Endothelial cell of umbilical vein (primary cell): ENCODE results near the gene CPA4. TPM values are rescaled to one million over a fixed set of nuclear protein-coding genes. Genes with fewer than 3 reads are reported as not detected.

ENCODE experiments used
- BruUV-seq: library from RNA; stranded (reverse); fragments of 400-500 nt; replicated peaks from 2 replicates; lab custom pipeline; 2021; lab: Mats Ljungman, UMichigan
- CTCF ChIA-PET: fragments of 300-600, 350-600 bp; sonication (Branson Sonifier 250); formaldehyde crosslinking; loops from one replicate; lab custom pipeline; 2021; ENCODE audit warnings: antibody characterized with exemption, inconsistent platforms; lab: Charles Lee
- POLR2A ChIA-PET: fragments of 300-600, 350-600 bp; sonication (Branson Sonifier 250); formaldehyde crosslinking; loops from one replicate; lab custom pipeline; 2021; ENCODE audit warnings: antibody characterized with exemption, inconsistent platforms; lab: Charles Lee
- DNase-seq: peaks from one replicate; pipeline ENCODE4 v3.0.0-alpha.2; 2011; ENCODE audit warnings: low read depth, low spot score
- FAIRE-seq: peaks from 2 replicates; lab custom pipeline; 2011; peaks lifted over from hg19 to GRCh38; lab: Jason Lieb, UNC
- H2AFZ ChIP-seq: 2 replicates; pipeline ENCODE4 v1.6.0; 2012; ENCODE audit warnings: low read depth, low read length, control low read depth, inconsistent platforms
- H3K27ac ChIP-seq: 2 replicates; pipeline ENCODE4 v1.5.1; 2011; ENCODE audit warnings: low read depth, mild to moderate bottlenecking, control low read depth, low read length, moderate library complexity; ENCODE audit not compliant: insufficient read depth
- H3K27me3 ChIP-seq, 2 experiments: 2 replicates each; pipeline versions ENCODE4 v1.6.0 to v1.6.1; 2011; ENCODE audit warnings: low read length in 2 of 2, mixed read lengths in 1 of 2; ENCODE audit not compliant: control insufficient read depth in 2 of 2, insufficient read depth in 2 of 2
- H3K36me3 ChIP-seq, 2 experiments: 2 replicates in 1 of 2; 3 replicates in 1 of 2; pipeline ENCODE4 v1.5.1; 2011; ENCODE audit warnings: low read length in 2 of 2, mild to moderate bottlenecking in 1 of 2, moderate library complexity in 1 of 2; ENCODE audit not compliant: control insufficient read depth in 2 of 2, insufficient read depth in 2 of 2; ENCODE audit errors: extremely low read depth in 1 of 2
- H3K4me1 ChIP-seq: 3 replicates; pipeline ENCODE4 v1.5.1; 2011; ENCODE audit warnings: mild to moderate bottlenecking, low read length; ENCODE audit not compliant: control insufficient read depth, insufficient read depth; ENCODE audit errors: extremely low read depth
- H3K4me2 ChIP-seq: 2 replicates; pipeline ENCODE4 v1.6.1; 2011; ENCODE audit warnings: low read length, control low read depth, mixed read lengths; ENCODE audit not compliant: insufficient read depth
- H3K4me3 ChIP-seq, 3 experiments: fragments of 200-600 bp in 1 of 3; sonication (generic), shearing (Covaris generic) in 1 of 3; replicated peaks in 1 of 3; 2 replicates each; pipeline ENCODE4 v1.5.1; 2011 to 2016; ENCODE audit warnings: control low read depth in 3 of 3, low read length in 3 of 3, mild to moderate bottlenecking in 2 of 3, inconsistent platforms in 1 of 3, low read depth in 1 of 3, moderate library complexity in 1 of 3; ENCODE audit not compliant: insufficient read depth in 1 of 3
- H3K79me2 ChIP-seq: 2 replicates; pipeline ENCODE4 v1.6.0; 2012; ENCODE audit warnings: low read length, inconsistent platforms; ENCODE audit not compliant: control insufficient read depth, insufficient read depth
- H3K9ac ChIP-seq: replicated peaks from 2 replicates; pipeline ENCODE3; 2011; ENCODE audit warnings: low read length, control low read depth; ENCODE audit not compliant: insufficient read depth; ENCODE audit errors: extremely low read depth
- H3K9me1 ChIP-seq: replicated peaks from 3 replicates; pipeline ENCODE4 v1.6.0; 2011; ENCODE audit warnings: mild to moderate bottlenecking, low read length; ENCODE audit not compliant: control insufficient read depth, insufficient read depth; ENCODE audit errors: extremely low read depth
- H3K9me3 ChIP-seq: replicated peaks from 2 replicates; pipeline ENCODE4 v1.5.1; 2012; ENCODE audit warnings: low read length, inconsistent platforms; ENCODE audit not compliant: control insufficient read depth, insufficient read depth
- H4K20me1 ChIP-seq: replicated peaks from 2 replicates; pipeline ENCODE3; 2011; ENCODE audit warnings: mild to moderate bottlenecking, low read length; ENCODE audit not compliant: control insufficient read depth, insufficient read depth; ENCODE audit errors: extremely low read depth
- CTCF ChIP-seq, 2 donors: IDR thresholded peaks; 1 replicate in 1 of 2; 2 replicates in 1 of 2; pipeline ENCODE4 v1.5.1; 2011; ENCODE audit warnings: low read length in 2 of 2, mild to moderate bottlenecking in 2 of 2, moderate library complexity in 2 of 2, control low read depth in 1 of 2, inconsistent platforms in 1 of 2, low read depth in 1 of 2; ENCODE audit not compliant: insufficient read depth in 1 of 2; ENCODE audit errors: extremely low read depth in 1 of 2
- EZH2 ChIP-seq: IDR thresholded peaks from 2 replicates; pipeline ENCODE4 v1.6.1; 2012; ENCODE audit warnings: borderline replicate concordance, low read depth, mild to moderate bottlenecking, moderate library complexity, low read length, inconsistent platforms; ENCODE audit not compliant: severe bottlenecking
- FOS ChIP-seq: IDR thresholded peaks from 2 replicates; pipeline ENCODE4 v1.6.1; 2011; ENCODE audit warnings: mild to moderate bottlenecking, low read length, moderate library complexity, borderline replicate concordance; ENCODE audit not compliant: insufficient read depth
- GATA2 ChIP-seq: IDR thresholded peaks from 2 replicates; pipeline ENCODE4 v1.7.0; 2011; ENCODE audit warnings: low read depth, mild to moderate bottlenecking, moderate library complexity, mixed read lengths, low read length; ENCODE audit not compliant: insufficient read length, insufficient read depth
- JUN ChIP-seq: IDR thresholded peaks from 2 replicates; pipeline ENCODE4 v1.6.1; 2011; ENCODE audit warnings: borderline replicate concordance, low read depth; ENCODE audit not compliant: insufficient read length, insufficient read depth
- MAX ChIP-seq: IDR thresholded peaks from 2 replicates; pipeline ENCODE4 v1.6.1; 2011; ENCODE audit not compliant: insufficient read depth, insufficient read length
- MYC ChIP-seq: IDR thresholded peaks from one replicate; pipeline ENCODE4 v1.6.1; 2011; ENCODE audit warnings: mild to moderate bottlenecking, low read depth, low read length
- POLR2A ChIP-seq: IDR thresholded peaks from 2 replicates; pipeline ENCODE4 v1.6.1; 2012; ENCODE audit warnings: low read depth, mild to moderate bottlenecking, control low read depth, low read length
- POLR2AphosphoS5 ChIP-seq: IDR thresholded peaks from 2 replicates; pipeline ENCODE4 v1.6.1; 2012; ENCODE audit warnings: low read depth, mild to moderate bottlenecking, control low read depth, low read length, moderate library complexity; ENCODE audit not compliant: insufficient read depth
- dilution Hi-C: fragments of 300-500 bp; cut with MboI; formaldehyde crosslinking; loops from one replicate; pipeline ENCODE4 v1.15.0; 2019; ENCODE audit warnings: low sequenced_read_pairs; ENCODE audit not compliant: extremely low pct_ligation_motif_present
- intact Hi-C: fragments of 100-400 bp; cut with micrococcal nuclease; formaldehyde crosslinking; loops from one replicate; pipeline ENCODE4 v1.10.0; 2022
- polyA plus RNA-seq, 4 experiments: library from polyadenylated mRNA; depleted of rRNA in 3 of 4; stranded (reverse) in 3 of 4; unstranded in 1 of 4; fragments of >200 nt; gene quantifications; 2 replicates each; pipeline versions ENCODE4 v1.2.1 to v1.2.3, GENCODE V29; 2011 to 2012; ENCODE audit warnings: missing spikeins in 1 of 4
- total RNA-seq: library from RNA; stranded (reverse); gene quantifications from 2 replicates; pipeline ENCODE4 v1.2.3, GENCODE V29; 2021

CPA4 gene
- total and polyA plus RNA-seq, 2 donors (not counting 3 experiments of a cell fraction or from before 2014, with no cell fraction given) = 0.36 TPM; not detected in 1

- no peaks in the 10 kb centered on the region for H4K20me1 ChIP-seq
- DNase-seq (no peak), FAIRE-seq (no peak)
- H3K36me3 ChIP-seq = no peaks in the 10 kb centered on the region
- no peak overlapping the region for H3K4me2 ChIP-seq
- no peaks in the 10 kb centered on the region for H3K27me3 ChIP-seq
- no TSS peak for BruUV-seq
- no peaks in the 10 kb centered on the region for H3K9me3 ChIP-seq
- dilution Hi-C loops (no loop called here), intact Hi-C loops (no loop called here)
- no peaks in the 10 kb centered on the region for H3K4me1 ChIP-seq
- no peaks in the 10 kb centered on the region for H3K79me2 ChIP-seq
- no peak overlapping the region for H3K4me3 ChIP-seq
- ChIA-PET CTCF (no interaction called here), POLR2A (no interaction called here)
- no peak for TF ChIP-seq CTCF (IDR thresholded peaks at IDR 0.05; ENCODE audit: extremely low read depth in 1 of 2, insufficient read depth in 1 of 2, low read depth in 1 of 2, low read length in 2 of 2)
- TF ChIP-seq POLR2A = no peak
- no peak for TF ChIP-seq MYC
- no peak for TF ChIP-seq POLR2AphosphoS5
- no peak for TF ChIP-seq GATA2
- no peak for TF ChIP-seq EZH2
- TF ChIP-seq JUN = no peak
- TF ChIP-seq FOS = no peak
- TF ChIP-seq MAX = no peak
- H3K27ac ChIP-seq = no peak overlapping the region
- H3K9ac ChIP-seq = no peak overlapping the region
- H3K9me1 ChIP-seq = no peaks in the 10 kb centered on the region
- no peak overlapping the region for H2AFZ ChIP-seq
Observed at GRCh38 chr7:130262448-130262847, 30.5 kb upstream of the CPA4 start.
